HG03575 (cell line): ENCODE measurements around the gene VAC14.

Source experiments
- ATAC-seq: cut with Tn5 transposase; IDR thresholded peaks from one replicate; pipeline ENCODE4 v1.9.1; 2021; ENCODE audit not compliant: unreplicated experiment, insufficient number of reproducible peaks, low FRiP score; ENCODE audit errors: extremely low read depth

VAC14 gene

DNA sequence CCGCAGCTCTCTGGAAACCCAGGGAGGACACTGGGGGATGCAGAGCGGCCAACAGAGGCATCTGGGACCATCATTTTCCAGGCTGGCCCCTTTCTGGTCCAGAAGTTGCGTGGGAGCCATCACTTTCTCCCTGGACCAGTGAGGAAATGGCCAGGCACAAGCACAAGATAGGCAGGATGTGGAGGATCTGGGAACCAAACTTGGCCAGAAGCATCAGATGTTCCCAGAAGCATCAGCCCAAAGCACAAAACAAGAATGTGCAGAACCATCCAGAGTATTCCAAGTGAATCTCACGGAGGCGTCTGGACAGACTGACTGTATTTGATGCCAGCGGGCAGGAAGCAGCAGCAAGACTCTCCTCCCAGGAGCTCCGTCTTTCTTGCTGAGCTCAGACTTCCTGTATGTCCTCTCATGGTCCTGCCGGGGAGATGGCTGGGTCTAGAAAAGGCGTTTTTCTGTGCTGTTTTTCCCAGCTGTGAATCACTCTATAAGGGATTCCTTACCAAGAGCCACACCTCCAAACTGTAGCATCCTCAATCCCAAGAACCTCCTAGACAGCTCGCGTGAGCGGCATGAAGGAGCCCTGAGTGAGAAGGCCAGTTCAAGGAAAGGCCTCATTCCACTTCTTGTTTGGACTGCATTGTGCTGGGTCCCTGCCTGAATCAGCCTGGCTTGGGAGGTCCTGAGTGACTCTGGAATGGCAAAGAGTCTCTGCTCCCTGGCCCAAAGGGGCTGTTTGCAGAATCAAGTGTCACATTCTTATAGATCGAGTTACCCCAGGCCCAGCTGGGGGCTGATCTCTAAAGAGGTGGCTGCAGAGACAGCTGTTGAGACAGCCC, 65.6 kb downstream of the VAC14 start:
- no peak for ATAC-seq

- no peak for ATAC-seq
Measured at GRCh38 chr16:70734522-70735095, 66.3 kb downstream of the VAC14 start.

DNA sequence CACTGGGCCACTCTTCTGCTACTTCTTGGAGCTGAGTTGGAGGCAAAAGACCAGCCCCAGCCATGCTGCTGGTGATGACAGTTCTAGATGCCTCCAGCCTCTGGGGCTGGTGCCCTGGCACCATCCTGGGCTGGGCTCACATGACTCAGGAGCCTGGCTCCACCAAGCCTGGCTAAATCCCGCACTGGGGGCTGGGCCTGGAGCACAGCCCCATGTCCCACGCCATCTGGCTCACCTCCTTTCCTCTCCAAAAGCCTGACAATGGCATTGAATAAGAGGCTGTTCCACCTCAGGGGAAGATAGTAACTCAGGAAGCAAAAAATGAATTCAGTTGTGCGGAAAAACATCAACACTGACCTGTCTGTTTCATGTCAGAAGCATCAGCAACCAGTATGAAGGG, 70.0 kb downstream of the VAC14 start:
- no peak for ATAC-seq

DNA sequence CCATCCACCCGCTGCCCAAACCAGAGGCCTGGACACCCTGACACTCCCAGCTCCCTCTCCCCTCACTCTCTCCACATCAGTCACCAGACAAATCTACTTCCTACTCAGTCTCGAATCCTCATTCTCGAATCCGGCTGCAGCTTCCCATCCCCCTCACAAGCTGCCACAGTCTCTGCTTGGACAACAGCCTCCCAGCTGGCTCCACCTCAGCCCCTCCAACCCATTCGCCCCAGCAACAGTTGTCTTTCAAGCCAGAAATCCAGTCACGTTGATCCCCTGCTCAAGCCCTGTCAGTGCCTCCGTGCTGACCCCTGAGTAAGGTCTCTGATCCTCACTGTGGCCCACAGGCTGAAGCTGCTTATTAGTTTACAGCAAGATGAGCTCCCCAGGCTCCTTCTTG, 70.9 kb downstream of the VAC14 start:
- no peak for ATAC-seq

GRCh38 chr16:70729292-70729691, 71.7 kb downstream of the VAC14 start:
- no peak for ATAC-seq

- ATAC-seq = no peak
Measured at GRCh38 chr16:70728150-70728549, 72.8 kb downstream of the VAC14 start.

GRCh38 chr16:70726892-70727361, 74.0 kb downstream of the VAC14 start:
- ATAC-seq = no peak

- ATAC-seq = no peak
Measured at GRCh38 chr16:70725912-70726828, 74.8 kb downstream of the VAC14 start.

DNA sequence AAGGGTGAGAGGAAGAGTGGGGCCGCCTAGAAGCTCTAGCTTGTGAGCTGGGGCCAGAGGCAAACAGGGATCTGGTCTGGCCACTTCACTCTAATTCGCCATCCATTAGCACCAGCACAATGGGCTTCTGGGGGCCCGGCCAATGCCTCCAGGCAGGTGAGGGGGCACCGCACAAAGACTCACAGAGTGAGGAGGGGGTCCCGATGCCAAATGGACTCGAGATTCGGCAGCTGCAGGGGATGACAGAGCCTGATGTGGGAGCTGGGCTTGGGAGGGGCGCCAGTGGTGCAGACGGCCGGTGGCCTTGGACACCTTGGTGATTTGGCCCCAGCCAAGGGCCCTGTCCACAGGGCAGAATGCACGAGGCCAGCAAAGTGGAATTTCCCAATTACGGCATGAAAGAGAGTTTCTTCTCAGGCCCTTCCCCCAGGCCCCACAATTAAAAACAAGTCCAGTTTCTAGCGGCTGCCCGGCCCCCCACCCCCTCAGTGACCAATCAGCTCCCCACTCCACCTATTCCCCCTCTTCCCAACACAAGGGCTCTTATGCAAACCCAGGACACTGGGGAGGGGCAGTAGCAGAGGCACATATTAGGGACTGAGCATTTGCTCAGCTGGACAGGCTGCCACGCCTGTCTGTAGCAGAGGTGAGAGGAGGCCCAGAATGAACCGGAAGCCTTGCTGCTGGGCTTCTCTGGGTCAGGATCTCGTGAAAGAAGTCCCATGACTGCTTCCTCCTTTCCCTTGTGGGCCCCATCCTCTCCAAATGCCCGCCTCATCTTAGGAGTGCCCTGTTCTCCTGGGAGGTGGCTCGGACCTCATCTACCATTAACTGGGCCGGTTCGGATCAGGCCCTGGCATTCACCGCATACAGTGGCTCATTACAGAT, 75.7 kb downstream of the VAC14 start:
- ATAC-seq = no peak

GRCh38 chr16:70724146-70725023, 76.6 kb downstream of the VAC14 start:
- ATAC-seq = no peak

GRCh38 chr16:70723740-70724145, 77.2 kb downstream of the VAC14 start:
- no peak for ATAC-seq

DNA sequence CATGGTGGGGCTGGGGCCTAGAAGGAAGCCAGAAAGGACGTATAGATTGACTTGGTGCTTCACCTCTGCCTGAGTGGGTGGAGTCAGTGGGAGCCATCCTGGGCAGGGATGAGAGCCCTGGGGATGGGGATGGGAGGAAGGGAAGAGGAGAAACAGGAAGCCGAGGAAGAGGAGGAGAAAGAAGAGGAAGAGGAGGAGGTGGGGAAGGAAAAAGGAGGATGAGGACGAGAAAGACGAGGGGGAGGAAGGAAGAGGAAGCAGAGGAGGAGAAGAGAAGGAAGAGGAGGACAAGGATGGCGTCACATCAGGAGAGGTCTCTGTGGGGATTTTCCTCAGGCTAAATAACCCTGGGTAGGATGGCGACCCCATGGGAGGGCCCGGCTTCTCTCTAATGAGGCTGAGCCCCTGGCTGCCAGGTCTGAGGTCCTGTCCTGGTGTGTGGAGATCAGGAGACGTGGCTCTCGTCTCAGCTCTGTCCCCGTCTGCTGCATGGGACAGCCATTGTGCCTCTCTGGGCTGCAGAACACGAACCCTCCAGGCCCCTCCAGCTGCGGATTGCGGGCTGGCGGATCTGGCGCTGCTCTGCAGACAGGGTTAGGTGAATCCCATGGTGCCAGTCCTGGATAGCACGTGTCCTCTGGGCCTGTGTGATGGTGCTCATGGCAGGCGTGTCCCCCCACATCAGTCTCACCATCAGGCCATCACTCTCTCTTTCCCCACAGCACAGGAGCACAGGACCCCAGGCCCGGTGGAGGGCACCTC, 79.6 kb downstream of the VAC14 start:
- ATAC-seq = no peak

- ATAC-seq = no peak
Measured at GRCh38 chr16:70720425-70721201, 80.3 kb downstream of the VAC14 start.

- no peak for ATAC-seq
Measured at GRCh38 chr16:70717065-70717464, 83.9 kb downstream of the VAC14 start.

GRCh38 chr16:70715860-70716357, 85.0 kb downstream of the VAC14 start:
- no peak for ATAC-seq
